ENCODE results near the gene STAT5A. TPM values are rescaled to one million over a fixed set of nuclear protein-coding genes. Genes with fewer than 3 reads are reported as not detected.

STAT5A gene
- total and polyA plus RNA-seq, 11 donors: 4.9 to 44.0 (median 15.6) TPM

GRCh38 chr17:42282478-42283080 lies 5.7 kb upstream of the STAT5A start:
- Histone ChIP-seq H3K4me3 (no peak overlapping the region), H3K36me3 (no peaks in the 10 kb centered on the region), H3K9me3 (no peaks in the 10 kb centered on the region), H3K4me1 (peaks cover 0 to 21% (median 14%) of the 10 kb centered on the region in 12 donors), H3K27me3 (no peaks in the 10 kb centered on the region), H3K27ac (no peak overlapping the region)
- intact Hi-C loops (cut with DNase I): loop anchor here in 1 of 10 donors (10.0 kb wide), 1 partner anchor 88 kb away; the partner anchor contains the start of gene GHDC
- no peak for TF ChIP-seq POLR2A (IDR thresholded peaks at IDR 0.05)
- TF ChIP-seq, protein P1, sequence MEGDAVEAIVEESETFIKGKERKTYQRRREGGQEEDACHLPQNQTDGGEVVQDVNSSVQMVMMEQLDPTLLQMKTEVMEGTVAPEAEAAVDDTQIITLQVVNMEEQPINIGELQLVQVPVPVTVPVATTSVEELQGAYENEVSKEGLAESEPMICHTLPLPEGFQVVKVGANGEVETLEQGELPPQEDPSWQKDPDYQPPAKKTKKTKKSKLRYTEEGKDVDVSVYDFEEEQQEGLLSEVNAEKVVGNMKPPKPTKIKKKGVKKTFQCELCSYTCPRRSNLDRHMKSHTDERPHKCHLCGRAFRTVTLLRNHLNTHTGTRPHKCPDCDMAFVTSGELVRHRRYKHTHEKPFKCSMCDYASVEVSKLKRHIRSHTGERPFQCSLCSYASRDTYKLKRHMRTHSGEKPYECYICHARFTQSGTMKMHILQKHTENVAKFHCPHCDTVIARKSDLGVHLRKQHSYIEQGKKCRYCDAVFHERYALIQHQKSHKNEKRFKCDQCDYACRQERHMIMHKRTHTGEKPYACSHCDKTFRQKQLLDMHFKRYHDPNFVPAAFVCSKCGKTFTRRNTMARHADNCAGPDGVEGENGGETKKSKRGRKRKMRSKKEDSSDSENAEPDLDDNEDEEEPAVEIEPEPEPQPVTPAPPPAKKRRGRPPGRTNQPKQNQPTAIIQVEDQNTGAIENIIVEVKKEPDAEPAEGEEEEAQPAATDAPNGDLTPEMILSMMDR (IDR thresholded peaks at IDR 0.05): no peak
- WGBS, 4 donors: 88 to 95% (median 92%) methylated on average over 6 of the region's 6 CpGs
- DNase-seq (no peak), ATAC-seq (no peak)

DNA sequence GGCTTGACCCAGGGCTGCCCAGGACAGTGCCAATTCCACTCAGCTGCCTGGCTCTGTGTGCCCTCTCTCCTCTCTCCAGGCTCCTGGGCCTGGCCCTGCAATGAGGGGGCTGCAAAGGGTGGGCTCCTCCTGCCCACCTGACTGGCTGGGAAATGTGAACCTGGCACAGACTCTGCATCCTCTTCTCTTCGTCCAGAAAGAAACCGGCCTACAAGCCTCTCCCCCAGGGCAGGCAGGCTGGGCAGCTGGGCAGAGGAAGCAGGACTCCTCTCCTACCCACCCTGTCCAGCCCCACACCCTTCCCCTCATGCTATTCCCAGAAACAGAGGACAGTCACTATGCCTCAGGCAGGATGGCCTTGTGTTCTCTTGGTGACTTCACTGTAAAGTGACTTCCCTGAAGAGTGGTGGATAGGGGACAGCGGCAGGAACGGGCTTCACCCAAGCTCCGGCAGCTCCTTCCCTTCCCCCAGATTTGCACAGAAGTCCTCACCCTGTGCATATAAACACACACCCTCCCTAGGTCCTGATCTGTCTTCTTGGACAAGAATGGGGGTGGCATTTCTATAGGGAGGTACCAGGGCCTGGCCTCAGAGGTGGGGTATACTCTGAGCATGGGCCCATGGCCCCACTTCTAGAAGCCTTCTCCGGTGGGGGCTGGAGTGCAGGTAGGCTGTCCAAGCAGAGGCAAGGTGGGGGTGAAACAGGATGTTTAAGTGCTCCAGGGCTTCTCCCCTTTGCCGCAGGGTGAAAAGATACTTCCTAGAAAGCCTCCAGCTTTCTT lies 4.9 kb upstream of the STAT5A start:
- WGBS, 4 donors: 84 to 90% (median 88%) methylated on average over 6 to 7 of the region's 7 CpGs
- Histone ChIP-seq H3K4me3 (no peak overlapping the region), H3K27ac (no peak overlapping the region), H3K36me3 (no peaks in the 10 kb centered on the region), H3K27me3 (no peaks in the 10 kb centered on the region), H3K9me3 (no peaks in the 10 kb centered on the region), H3K4me1 (peaks cover 0 to 24% (median 18%) of the 10 kb centered on the region in 12 donors)
- ATAC-seq (no peak), DNase-seq (peak in 2 of 5 donors; percentile 7 to 24)
- intact Hi-C loops (cut with DNase I): loop anchor here in 1 of 10 donors (10.0 kb wide), 1 partner anchor 89 kb away; the partner anchor contains the start of gene GHDC
- TF ChIP-seq, protein P1 (IDR thresholded peaks at IDR 0.05): no peak
- TF ChIP-seq POLR2A (IDR thresholded peaks at IDR 0.05): no peak

GRCh38 chr17:42284024-42284369 lies 4.3 kb upstream of the STAT5A start:
- intact Hi-C loops (cut with DNase I): loop anchor here in 1 of 10 donors (10.0 kb wide), 1 partner anchor 89 kb away; the partner anchor contains the start of gene GHDC
- Histone ChIP-seq H3K4me3 (no peak overlapping the region), H3K27me3 (no peaks in the 10 kb centered on the region), H3K9me3 (no peaks in the 10 kb centered on the region), H3K27ac (no peak overlapping the region), H3K36me3 (no peaks in the 10 kb centered on the region), H3K4me1 (peaks cover 0 to 27% (median 20%) of the 10 kb centered on the region in 12 donors)
- DNase-seq: no peak
- WGBS, 4 donors: 91 to 96% (median 94%) methylated on average over 5 of the region's 5 CpGs
- no peak for ATAC-seq
- TF ChIP-seq POLR2A (IDR thresholded peaks at IDR 0.05): no peak
- TF ChIP-seq, protein P1 (IDR thresholded peaks at IDR 0.05): no peak

GRCh38 chr17:42284566-42284965 lies 3.7 kb upstream of the STAT5A start:
- ATAC-seq: no peak
- intact Hi-C loops (cut with DNase I): loop anchor here in 1 of 10 donors (10.0 kb wide), 1 partner anchor 90 kb away; the partner anchor contains the start of gene GHDC
- Histone ChIP-seq H3K4me3 (no peak overlapping the region), H3K36me3 (no peaks in the 10 kb centered on the region), H3K4me1 (peaks cover 0 to 33% (median 26%) of the 10 kb centered on the region in 12 donors), H3K27ac (no peak overlapping the region), H3K9me3 (no peaks in the 10 kb centered on the region), H3K27me3 (no peaks in the 10 kb centered on the region)
- DNase-seq: peak in 1 of 5 donors; percentile 8
- WGBS, 4 donors: 95 to 97% (median 95%) methylated on average over 7 of the region's 7 CpGs
- no peak for TF ChIP-seq POLR2A (IDR thresholded peaks at IDR 0.05)
- TF ChIP-seq, protein P1 (IDR thresholded peaks at IDR 0.05): no peak

Measured in heart left ventricle (tissue), 16 donors.